Stimulated activated CD4-positive, alpha-beta T cell treated with anti-CD3 and anti-CD28 coated beads, Interleukin-2, amount 100 ng/mL, for 48 hours (primary cell): ENCODE results near the gene C4orf50.

Source experiments
- DNase-seq, 2 donors: peaks; one replicate each; pipeline ENCODE4 v3.0.0-alpha.2; 2020

C4orf50 gene

GRCh38 chr4:5991405-5991804, 26.8 kb downstream of the C4orf50 start:
- no peak for DNase-seq

DNA sequence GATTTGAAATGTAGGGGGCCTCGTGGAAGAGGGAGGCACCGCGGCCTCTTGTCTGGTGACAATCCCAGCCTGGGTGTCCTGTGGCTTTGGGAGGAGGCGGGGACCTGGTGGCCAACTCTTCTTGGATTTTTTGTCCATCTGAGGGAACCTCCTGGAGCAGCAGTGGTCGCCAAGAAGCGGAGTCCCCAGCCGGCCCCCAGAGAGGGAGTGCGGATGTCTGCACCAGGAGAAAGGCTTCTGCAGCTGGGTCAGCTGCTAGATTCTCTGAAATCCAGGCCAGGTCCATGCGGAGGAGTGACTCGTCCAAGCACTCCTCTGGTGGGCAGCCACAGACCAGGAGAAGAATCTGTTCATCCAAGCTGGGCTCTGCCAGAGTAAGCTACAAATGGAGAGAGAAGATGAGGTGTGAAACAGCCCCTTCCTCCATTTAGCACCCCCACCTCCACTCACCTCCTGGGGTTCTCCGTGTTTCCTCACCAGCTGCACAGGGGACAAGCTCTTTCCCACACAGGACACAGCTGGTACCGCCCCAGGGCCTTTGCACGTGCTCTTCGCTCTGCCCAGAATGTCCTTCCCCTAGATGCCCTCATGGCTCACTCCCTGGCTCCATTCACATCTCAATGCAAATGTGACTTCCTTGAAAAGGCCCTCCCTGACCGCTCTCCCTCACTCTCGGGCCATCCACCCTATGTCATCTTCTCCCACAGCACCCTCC, 27.6 kb downstream of the C4orf50 start:
- DNase-seq: no peak

GRCh38 chr4:5989236-5990225, 28.7 kb downstream of the C4orf50 start:
- DNase-seq: no peak

- DNase-seq: no peak
Observed at GRCh38 chr4:5988086-5988845, 30.0 kb downstream of the C4orf50 start.

- DNase-seq: no peak
Observed at GRCh38 chr4:5984843-5985242, 33.4 kb downstream of the C4orf50 start.

- no peak for DNase-seq
Observed at GRCh38 chr4:5982156-5982973, 35.9 kb downstream of the C4orf50 start.

DNA sequence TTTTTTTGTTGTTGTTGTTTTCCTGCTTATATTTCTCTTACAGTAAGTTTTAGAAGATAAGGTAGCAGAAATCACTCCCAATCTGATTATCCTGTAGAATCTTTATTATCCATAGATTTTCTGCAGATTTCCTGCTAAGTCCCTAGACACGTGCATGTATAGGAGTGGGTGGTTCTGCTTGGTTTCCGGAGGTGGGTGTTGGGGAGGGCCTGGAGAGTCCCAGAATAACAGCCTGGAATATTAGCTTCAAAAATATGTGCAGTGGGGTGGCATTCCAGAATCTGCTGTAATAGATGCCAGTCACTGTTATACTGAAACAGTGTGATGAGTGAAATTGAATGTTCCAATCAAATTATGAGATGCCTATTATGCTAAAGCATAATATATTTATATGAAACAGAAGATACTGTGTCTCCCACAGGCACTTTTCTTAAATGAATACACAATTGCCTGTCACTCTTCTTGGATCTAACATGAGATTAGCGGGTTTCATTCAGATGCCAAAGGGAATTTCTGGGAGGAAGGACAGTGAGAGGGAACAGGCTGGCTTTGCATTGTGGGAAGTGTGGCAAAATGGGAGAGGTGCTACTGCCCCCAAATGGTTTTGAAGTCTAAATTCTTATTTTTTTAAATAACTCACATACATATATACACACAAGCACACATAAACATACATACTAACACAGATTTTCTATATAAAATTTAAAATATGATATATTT, 37.6 kb downstream of the C4orf50 start:
- DNase-seq: no peak

DNA sequence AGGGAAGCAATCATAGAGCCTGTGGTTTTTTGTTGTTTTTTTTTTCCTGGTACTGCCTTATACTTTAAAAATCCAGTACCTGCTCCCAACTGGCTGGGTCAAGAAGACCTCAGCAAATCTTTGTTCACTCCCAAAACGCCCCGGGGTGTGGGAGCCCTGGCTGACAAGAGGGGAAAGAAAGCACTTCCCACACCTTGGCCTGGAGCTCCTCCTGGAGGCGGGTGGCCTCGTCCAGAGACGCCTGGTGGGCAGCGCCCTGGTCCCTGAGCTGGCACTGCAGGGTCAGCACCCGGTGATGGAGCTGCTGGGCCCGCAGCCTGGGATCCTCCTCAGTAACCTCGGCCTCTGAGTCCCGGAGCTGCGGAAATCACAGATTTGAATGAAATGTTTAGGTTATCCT, 38.2 kb downstream of the C4orf50 start:
- no peak for DNase-seq

DNA sequence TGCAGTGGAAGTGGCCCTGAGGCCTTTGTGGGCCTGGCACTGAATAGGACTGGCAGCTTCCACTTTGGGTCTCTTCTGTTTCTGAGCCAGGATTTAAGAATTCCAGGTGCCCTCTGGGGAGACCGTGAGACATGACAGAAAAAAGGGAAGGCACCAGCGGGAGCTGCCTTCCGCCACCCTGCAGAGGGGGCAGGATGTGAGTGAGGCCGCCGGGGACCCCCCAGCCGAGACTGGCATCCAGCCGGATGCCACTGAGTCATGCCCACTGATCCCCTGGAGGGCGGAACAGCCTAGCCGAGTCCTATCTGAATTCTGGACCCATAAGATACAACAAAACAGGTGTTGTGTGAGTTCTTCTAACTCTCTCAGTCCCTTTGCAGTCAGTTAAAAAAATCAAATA, 41.3 kb downstream of the C4orf50 start:
- DNase-seq: no peak

DNA sequence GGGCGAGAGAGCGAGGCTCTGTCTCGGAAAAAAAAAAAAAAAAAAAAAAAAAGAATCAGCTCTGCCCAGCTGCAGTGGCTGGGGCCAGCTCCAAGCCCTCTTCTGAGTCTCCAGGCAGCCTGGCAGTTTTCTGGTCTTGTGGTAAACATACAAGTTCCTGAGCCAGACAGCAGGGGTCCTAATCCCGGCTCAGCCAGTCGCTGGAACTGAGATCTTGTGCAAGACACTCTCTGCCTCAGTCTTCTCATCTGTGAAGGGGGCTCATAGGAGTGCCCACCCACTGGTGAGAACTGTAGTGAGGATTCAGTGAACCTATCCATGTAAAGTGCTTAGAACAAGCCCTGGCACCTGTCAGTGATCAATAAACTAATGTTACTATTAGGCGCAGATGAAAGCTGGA, 41.8 kb downstream of the C4orf50 start:
- no peak for DNase-seq

- no peak for DNase-seq
Observed at GRCh38 chr4:5974321-5974720, 43.9 kb downstream of the C4orf50 start.

GRCh38 chr4:5973486-5974220, 44.6 kb downstream of the C4orf50 start:
- no peak for DNase-seq

GRCh38 chr4:5973033-5973432, 45.2 kb downstream of the C4orf50 start:
- no peak for DNase-seq

GRCh38 chr4:5972571-5972970, 45.7 kb downstream of the C4orf50 start:
- no peak for DNase-seq

- no peak for DNase-seq
Observed at GRCh38 chr4:5971078-5971450, 47.2 kb downstream of the C4orf50 start.

DNA sequence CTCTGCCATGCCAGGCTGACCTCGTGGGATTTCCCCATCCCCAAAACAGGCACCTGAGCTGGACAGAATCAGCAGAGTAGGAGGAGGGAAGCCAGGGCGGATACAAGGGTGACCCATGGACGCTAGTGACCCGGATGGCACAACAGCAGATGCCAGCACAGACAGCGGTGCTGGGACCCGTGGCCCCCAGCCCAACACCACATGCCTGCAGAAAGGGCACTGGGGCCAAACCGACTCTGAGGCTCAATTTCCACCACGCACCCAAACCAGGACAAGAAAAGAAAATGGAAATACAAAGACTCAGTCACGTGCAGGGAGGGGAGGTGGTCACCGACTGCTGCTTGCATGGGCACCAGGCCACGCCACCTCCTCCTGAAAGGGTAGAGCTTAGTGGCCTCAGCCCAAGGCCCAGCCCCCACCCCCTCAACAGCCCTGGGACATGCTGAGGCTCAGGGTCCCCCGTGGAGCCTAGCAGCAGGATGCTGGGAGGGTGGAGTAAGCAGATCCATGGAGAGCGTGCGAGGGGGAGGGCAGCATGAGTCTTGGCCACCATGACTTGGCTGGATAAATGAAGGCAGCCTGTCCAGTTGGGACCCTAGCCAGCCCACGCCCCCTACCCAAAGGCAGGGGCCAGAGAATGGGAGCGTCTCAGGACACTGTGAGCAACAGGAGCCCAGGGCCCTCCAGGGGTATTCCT, 47.7 kb downstream of the C4orf50 start:
- no peak for DNase-seq

DNA sequence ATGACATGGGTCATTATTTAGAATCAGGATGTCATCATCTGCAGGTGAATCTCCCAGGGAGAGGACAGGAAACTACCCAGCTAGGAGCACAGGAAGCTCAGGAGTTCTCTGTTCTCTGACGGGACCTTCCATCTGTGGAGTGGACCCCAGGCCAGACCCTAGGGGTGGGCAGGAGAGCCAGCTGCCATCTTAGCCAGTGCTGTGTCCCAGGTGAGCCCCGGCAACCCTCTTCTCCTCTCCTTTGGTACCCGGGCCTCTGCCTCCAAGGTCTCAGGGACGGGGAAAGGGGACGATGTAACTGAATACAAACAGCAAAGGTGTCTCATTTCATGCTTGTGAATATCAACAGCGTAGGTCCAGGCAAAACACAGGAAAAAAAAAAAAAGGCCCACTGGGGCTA, 48.5 kb downstream of the C4orf50 start:
- DNase-seq: no peak

GRCh38 chr4:5969336-5969735, 48.9 kb downstream of the C4orf50 start:
- no peak for DNase-seq

- DNase-seq: no peak
Observed at GRCh38 chr4:5968246-5968645, 50.0 kb downstream of the C4orf50 start.

DNA sequence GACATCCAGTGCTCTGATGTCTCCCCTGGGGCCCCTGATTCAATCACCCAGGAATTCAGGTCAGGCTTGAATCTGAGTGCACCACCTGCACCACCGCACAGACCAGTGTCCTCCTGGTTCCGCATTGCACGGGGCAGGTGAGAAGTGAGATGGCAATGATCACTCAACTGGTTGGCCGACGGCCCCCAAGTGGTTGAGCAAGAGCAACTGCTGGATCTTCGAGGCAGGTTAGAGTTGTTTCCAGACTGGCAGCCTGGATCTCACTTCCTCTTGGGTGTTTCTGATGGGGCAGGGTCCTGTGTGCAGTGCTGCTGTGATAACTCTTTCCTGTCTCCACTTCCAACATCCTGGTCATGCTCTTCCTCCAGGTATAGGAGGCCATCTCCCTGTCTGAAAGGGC, 50.4 kb downstream of the C4orf50 start:
- no peak for DNase-seq
